IPS DF 6.9 (cell line): Measurements from ENCODE around the gene SLC9C1.

Experiments
- DNase-seq: peaks from one replicate; pipeline ENCODE4 v3.0.0-alpha.2; 2013; ENCODE audit warnings: low read depth, low spot score
- H3K27ac ChIP-seq: one replicate; pipeline ENCODE4 v1.5.1; 2013; ENCODE audit warnings: low read length, control low read depth
- H3K27me3 ChIP-seq: 2 replicates; pipeline ENCODE4 v1.6.1; 2013; ENCODE audit warnings: mild to moderate bottlenecking, low read length; ENCODE audit not compliant: control insufficient read depth, insufficient read depth
- H3K36me3 ChIP-seq: 2 replicates; pipeline ENCODE4 v1.6.1; 2013; ENCODE audit warnings: low read length; ENCODE audit not compliant: control insufficient read depth, insufficient read depth
- H3K4me1 ChIP-seq: 2 replicates; pipeline ENCODE4 v1.6.1; 2013; ENCODE audit warnings: low read length; ENCODE audit not compliant: control insufficient read depth, insufficient read depth
- H3K4me3 ChIP-seq: 2 replicates; pipeline ENCODE4 v1.5.1; 2013; ENCODE audit warnings: mild to moderate bottlenecking, low read length
- H3K9me3 ChIP-seq: 2 replicates; pipeline ENCODE4 v1.6.1; 2013; ENCODE audit warnings: low read length, inconsistent platforms; ENCODE audit not compliant: control insufficient read depth, insufficient read depth
- WGBS: extraction: QIAGEN DNeasy Blood & Tissue Kit; methylation state at CpG from one replicate; pipeline ENCODE4 v1.1.7; 2013; ENCODE audit warnings: mixed read lengths, missing lambda C conversion rate; ENCODE audit not compliant: insufficient read length, insufficient coverage; 5-methylcytosine and 5-hydroxymethylcytosine counted together

Gene SLC9C1

GRCh38 chr3:112306825-112307224 lies 12.8 kb upstream of the SLC9C1 start:
- peaks cover 7% of the 10 kb centered on the region; the same call in 1 of the 2 replicates for H3K4me1 ChIP-seq
- no peak overlapping the region for H3K4me3 ChIP-seq
- H3K27me3 ChIP-seq = no peaks in the 10 kb centered on the region
- no peaks in the 10 kb centered on the region for H3K9me3 ChIP-seq
- H3K36me3 ChIP-seq = no peaks in the 10 kb centered on the region
- no CpG with 5 or more reads among the region's 9 CpGs for WGBS
- H3K27ac ChIP-seq = no peak overlapping the region
- no peak for DNase-seq

- Histone ChIP-seq H3K9me3 (no peaks in the 10 kb centered on the region), H3K36me3 (no peaks in the 10 kb centered on the region), H3K4me1 (peaks cover 7% of the 10 kb centered on the region; the same call in 1 of the 2 replicates), H3K27ac (no peak overlapping the region), H3K4me3 (no peak overlapping the region), H3K27me3 (no peaks in the 10 kb centered on the region)
- no peak for DNase-seq
- WGBS = no CpG with 5 or more reads among the region's 2 CpGs
These were observed 10.6 kb upstream of the SLC9C1 start for GRCh38 chr3:112304611-112305010.

DNA sequence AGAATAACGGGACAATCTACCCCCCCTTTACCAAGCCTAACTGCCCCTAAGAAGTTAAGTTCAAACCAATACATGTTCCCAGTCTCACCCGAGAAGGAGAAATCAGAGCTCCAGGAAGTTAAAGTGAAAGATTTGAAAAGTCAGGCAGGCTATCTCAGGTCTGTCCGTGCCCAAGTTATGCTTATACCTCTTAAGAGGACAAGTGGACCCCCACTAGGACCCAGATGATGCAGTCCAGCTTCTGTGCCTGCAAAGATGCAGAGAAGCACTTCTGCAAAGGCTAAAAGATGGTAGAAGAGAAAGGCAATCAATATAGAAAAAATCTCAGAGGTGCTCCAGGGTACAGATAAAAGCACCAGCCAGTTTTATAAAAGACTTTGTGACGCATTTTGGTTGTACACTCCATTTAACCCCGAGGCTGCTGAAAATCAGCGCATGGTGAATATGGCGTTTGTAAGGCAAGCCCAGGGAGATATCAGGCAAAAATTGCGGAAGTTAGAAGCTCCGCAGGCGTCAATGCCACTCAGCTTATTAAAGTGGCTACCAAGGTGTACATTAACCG lies 9.8 kb upstream of the SLC9C1 start:
- Histone ChIP-seq H3K27me3 (no peaks in the 10 kb centered on the region), H3K36me3 (no peaks in the 10 kb centered on the region), H3K4me1 (peaks cover 7% of the 10 kb centered on the region; the same call in 1 of the 2 replicates), H3K9me3 (no peaks in the 10 kb centered on the region), H3K4me3 (no peak overlapping the region; the same call in 1 of the 2 replicates), H3K27ac (peak overlapping the region; percentile 16)
- DNase-seq = no peak
- WGBS = no CpG with 5 or more reads among the region's 11 CpGs

DNA sequence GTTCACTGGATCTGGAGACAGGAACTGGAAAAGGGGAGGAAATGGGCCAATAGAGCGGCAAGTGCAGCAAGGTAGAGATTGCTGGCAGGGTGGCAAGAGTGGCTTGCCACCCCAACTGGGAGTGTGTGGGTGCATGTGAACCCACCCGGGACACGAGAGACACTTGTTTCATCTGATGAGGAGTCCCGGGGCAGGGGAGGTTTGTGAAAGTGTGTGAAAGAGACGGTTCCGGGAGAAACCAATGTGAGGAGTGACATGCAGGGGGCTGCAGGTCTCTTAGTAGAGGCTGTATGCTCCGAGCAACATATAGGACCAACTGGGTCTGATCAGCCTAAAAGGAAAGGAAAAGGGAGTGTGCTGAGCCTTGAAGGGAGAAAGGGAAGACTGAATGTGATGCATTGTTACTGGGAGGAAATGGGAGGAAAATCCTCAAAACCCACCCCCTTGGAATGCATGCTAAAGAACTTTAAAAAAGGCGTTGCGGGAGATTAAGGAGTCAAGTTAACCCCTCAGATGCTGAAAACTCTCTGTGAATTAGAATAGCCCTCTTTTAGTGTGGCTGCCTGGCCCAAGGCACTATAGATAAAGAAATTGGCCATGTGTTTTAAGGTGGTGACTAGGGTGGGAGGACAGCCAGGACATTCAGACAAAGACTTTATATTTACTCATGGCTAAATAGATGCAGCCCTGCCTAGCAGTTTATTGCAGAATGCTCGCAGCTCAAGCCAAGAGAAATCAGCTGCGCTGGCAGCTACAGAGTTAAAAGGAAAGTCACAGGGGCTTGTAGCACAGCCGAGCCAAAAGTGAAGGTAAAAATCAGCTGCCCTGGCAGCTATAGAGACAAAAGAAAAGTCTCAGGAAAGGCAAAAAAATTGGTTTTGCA lies 9.1 kb upstream of the SLC9C1 start:
- H3K4me3 ChIP-seq = no peak overlapping the region; the same call in 1 of the 2 replicates
- peak; percentile 91 for DNase-seq

DNA sequence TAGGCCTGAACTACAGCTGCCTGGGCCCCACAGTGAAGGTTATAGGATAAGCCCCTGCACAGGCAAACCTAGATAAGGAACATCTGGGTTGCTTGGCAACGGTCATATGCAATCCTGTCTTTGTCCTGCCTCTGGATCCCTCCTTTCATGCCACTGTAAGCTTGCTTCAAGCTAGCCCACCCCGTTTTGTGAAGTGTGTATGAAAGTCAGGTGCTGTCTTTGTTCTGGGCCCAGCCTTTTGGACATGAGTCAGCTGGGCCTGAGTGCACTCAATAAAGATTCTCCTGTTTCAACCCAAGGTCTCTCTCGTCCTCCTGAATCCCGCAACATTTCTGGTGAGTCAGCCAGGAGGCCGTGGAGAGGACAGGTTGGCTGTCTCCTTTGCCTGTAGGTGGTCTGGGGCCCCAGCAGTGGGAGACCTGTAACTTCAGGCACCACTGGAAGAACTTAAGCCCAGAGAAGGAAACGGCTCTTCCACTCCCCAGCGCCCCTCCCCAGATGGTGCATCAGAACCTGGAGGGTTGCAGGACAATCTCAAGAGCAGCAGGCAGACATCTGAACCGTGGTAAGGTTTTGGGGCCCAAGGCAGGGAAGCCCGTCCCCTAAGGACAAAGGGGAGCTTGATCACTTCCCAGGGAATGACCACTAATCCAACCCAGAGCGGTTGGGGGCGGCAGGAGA lies 8.3 kb upstream of the SLC9C1 start:
- H3K4me1 ChIP-seq = peaks cover 7% of the 10 kb centered on the region; the same call in 1 of the 2 replicates
- peak overlapping the region; percentile 50 for H3K27ac ChIP-seq
- no peaks in the 10 kb centered on the region for H3K9me3 ChIP-seq
- H3K27me3 ChIP-seq = no peaks in the 10 kb centered on the region
- H3K36me3 ChIP-seq = no peaks in the 10 kb centered on the region
- no peak for DNase-seq
- no CpG with 5 or more reads among the region's 11 CpGs for WGBS
- H3K4me3 ChIP-seq = no peak overlapping the region; the same call in 1 of the 2 replicates

More for the DNA sequence above, 9.1 kb upstream of the SLC9C1 start:
- Histone ChIP-seq H3K36me3 (no peaks in the 10 kb centered on the region), H3K9me3 (no peaks in the 10 kb centered on the region), H3K4me1 (peaks cover 7% of the 10 kb centered on the region; the same call in 1 of the 2 replicates), H3K27me3 (no peaks in the 10 kb centered on the region), H3K27ac (peak overlapping the region; percentile 50)
- no CpG with 5 or more reads among the region's 12 CpGs for WGBS

- Histone ChIP-seq H3K9me3 (no peaks in the 10 kb centered on the region), H3K27ac (no peak overlapping the region), H3K36me3 (no peaks in the 10 kb centered on the region), H3K27me3 (no peaks in the 10 kb centered on the region), H3K4me3 (no peak overlapping the region), H3K4me1 (peaks cover 5% of the 10 kb centered on the region; the same call in 1 of the 2 replicates)
- DNase-seq = no peak
These were observed 4.8 kb upstream of the SLC9C1 start for GRCh38 chr3:112298781-112299180.

DNA sequence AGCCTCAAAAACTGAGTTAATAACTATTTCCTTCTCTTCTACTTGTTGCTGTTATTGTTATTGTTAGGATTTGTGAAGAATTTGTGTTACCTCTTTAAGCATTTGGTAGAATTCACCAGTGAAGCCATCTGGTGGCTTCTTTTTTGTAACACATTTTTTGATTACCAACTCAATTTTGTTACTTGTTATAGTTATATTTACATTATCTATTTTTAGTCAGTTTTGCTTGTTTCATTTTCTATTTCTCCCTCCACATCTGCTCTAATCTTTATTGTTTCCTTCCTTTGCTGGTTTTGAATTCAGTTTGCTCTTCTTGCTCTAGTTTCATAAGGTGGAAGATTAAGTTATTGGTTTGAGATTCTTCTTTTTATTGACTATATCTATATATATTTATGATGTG lies 3.7 kb upstream of the SLC9C1 start:
- no peaks in the 10 kb centered on the region for H3K27me3 ChIP-seq
- H3K9me3 ChIP-seq = no peaks in the 10 kb centered on the region
- H3K27ac ChIP-seq = no peak overlapping the region
- no peak overlapping the region for H3K4me3 ChIP-seq
- H3K36me3 ChIP-seq = no peaks in the 10 kb centered on the region
- peaks cover 6% of the 10 kb centered on the region; the same call in 1 of the 2 replicates for H3K4me1 ChIP-seq
- no peak for DNase-seq

DNA sequence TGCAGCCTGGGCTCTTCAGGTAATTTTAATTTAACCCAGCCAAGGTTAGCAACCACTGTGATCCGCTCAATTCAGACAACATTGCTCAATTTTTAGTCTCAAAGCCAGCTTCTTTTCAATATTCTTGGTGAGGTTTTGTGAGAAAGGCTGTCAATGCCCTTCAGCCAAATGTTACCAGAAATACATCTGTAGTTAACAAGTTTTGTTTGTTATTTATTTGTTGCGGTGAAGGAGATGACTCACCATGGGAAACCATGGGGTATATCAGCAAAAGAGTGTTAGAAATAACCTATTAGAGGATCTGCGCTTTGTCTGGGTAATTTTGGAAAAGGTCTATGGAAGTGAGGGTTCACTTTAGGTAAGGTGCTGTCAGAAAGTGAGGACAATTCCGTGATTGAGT lies 5.0 kb downstream of the SLC9C1 start:
- no CpG with 5 or more reads among the region's 4 CpGs for WGBS

GRCh38 chr3:112280266-112280665 lies 13.8 kb downstream of the SLC9C1 start:
- H3K27ac ChIP-seq = no peak overlapping the region
- H3K36me3 ChIP-seq = no peaks in the 10 kb centered on the region
- DNase-seq = no peak
- no peaks in the 10 kb centered on the region for H3K4me1 ChIP-seq
- H3K9me3 ChIP-seq = no peaks in the 10 kb centered on the region
- no peak overlapping the region for H3K4me3 ChIP-seq
- no CpG with 5 or more reads among the region's 1 CpG for WGBS
- no peaks in the 10 kb centered on the region for H3K27me3 ChIP-seq

More for the DNA sequence above, 5.0 kb downstream of the SLC9C1 start:
- H3K27ac ChIP-seq = no peak overlapping the region
- no peaks in the 10 kb centered on the region for H3K9me3 ChIP-seq
- H3K36me3 ChIP-seq = no peaks in the 10 kb centered on the region
- peaks cover 1% of the 10 kb centered on the region; the same call in 1 of the 2 replicates for H3K4me1 ChIP-seq
- no peaks in the 10 kb centered on the region for H3K27me3 ChIP-seq
- DNase-seq = no peak
- no peak overlapping the region for H3K4me3 ChIP-seq

- Histone ChIP-seq H3K9me3 (no peaks in the 10 kb centered on the region), H3K27ac (no peak overlapping the region), H3K27me3 (no peaks in the 10 kb centered on the region), H3K4me1 (no peaks in the 10 kb centered on the region), H3K36me3 (no peaks in the 10 kb centered on the region), H3K4me3 (no peak overlapping the region)
- no CpG with 5 or more reads among the region's 2 CpGs for WGBS
- no peak for DNase-seq
These were observed 20.5 kb downstream of the SLC9C1 start for GRCh38 chr3:112273536-112273935.
